ENCODE results near the gene SLC34A3.
A peak's percentile ranks its signal among the peaks of the same experiment; 100 is the strongest.

SLC34A3 gene

GRCh38 chr9:137195525-137196220, 35.0 kb upstream of the SLC34A3 start:
- peak in 1 of 58 donors; percentile 24 for DNase-seq

- peak in 4 of 58 donors; percentile 7 to 57 (median 38) for DNase-seq
Observed at GRCh38 chr9:137198051-137198901, 32.4 kb upstream of the SLC34A3 start.

- no peak for DNase-seq
Observed at GRCh38 chr9:137198902-137199283, 31.8 kb upstream of the SLC34A3 start.

GRCh38 chr9:137199411-137200121, 31.1 kb upstream of the SLC34A3 start:
- no peak for DNase-seq

GRCh38 chr9:137200311-137201204, 30.1 kb upstream of the SLC34A3 start, which contains the start of gene TPRN:
Gene TPRN, minus strand, starts transcription at chr9:137200741. Its CDS starts 30 bp downstream, at chr9:137200711.
- DNase-seq: peak; percentile 70 to 99 (median 98)

GRCh38 chr9:137201205-137201868, 29.4 kb upstream of the SLC34A3 start:
- no peak for DNase-seq

- no peak for DNase-seq
Observed at GRCh38 chr9:137202966-137203365, 27.7 kb upstream of the SLC34A3 start.

GRCh38 chr9:137204731-137205125, 26.0 kb upstream of the SLC34A3 start:
- DNase-seq: no peak

- DNase-seq: peak in 57 of 58 donors; percentile 63 to 97 (median 86)
Observed at GRCh38 chr9:137205126-137206069, 25.3 kb upstream of the SLC34A3 start, which contains the start of the genes NDOR1 and TMEM203. Gene NDOR1, plus strand, starts transcription at chr9:137205700. Its CDS starts 78 bp downstream, at chr9:137205778. Gene TMEM203, minus strand, starts transcription at chr9:137205648. Its CDS starts 234 bp downstream, at chr9:137205414.

GRCh38 chr9:137206602-137207001, 24.1 kb upstream of the SLC34A3 start:
- no peak for DNase-seq

- no peak for DNase-seq
Observed at GRCh38 chr9:137211532-137211931, 19.2 kb upstream of the SLC34A3 start.

- DNase-seq: no peak
Observed at GRCh38 chr9:137212520-137212919, 18.2 kb upstream of the SLC34A3 start.

GRCh38 chr9:137213160-137214060, 17.3 kb upstream of the SLC34A3 start:
- DNase-seq: peak in 10 of 58 donors; percentile 31 to 65 (median 50)

- no peak for DNase-seq
Observed at GRCh38 chr9:137214620-137215019, 16.1 kb upstream of the SLC34A3 start.

GRCh38 chr9:137215196-137215986, 15.3 kb upstream of the SLC34A3 start:
- no peak for DNase-seq

- DNase-seq: no peak
Observed at GRCh38 chr9:137216188-137216965, 14.3 kb upstream of the SLC34A3 start.

Data from anterior cingulate cortex (tissue), 58 donors.